Measurements from ENCODE around the gene HDGF. TPM values are rescaled to one million over a fixed set of nuclear protein-coding genes. Genes with fewer than 3 reads are reported as not detected.

HDGF gene
- total RNA-seq, 1 experiment from 2014 or later = 310 TPM

- H2BK15ac ChIP-seq (ENCODE audit: low read depth, low read length) = no peak overlapping the region
- H3T11ph ChIP-seq (ENCODE audit: low read length) = no peak overlapping the region
- peaks cover 2 to 7% (median 5%) of the 10 kb centered on the region in 3 experiments; a peak in 6 of 7 replicates for H3K36me3 Mint-ChIP-seq (ENCODE audit: insufficient read depth in 1 of 3, low read depth in 3 of 3)
- no peaks in the 10 kb centered on the region for H3K79me2 ChIP-seq (ENCODE audit: insufficient read depth, low read length)
- no peak overlapping the region for H3K23ac ChIP-seq (ENCODE audit: insufficient read length, low read depth, low read length)
- H3K4me2 ChIP-seq (ENCODE audit: insufficient read depth, insufficient read length, low read length) = peak overlapping the region; percentile 83
- no peak overlapping the region for H3K56ac ChIP-seq (ENCODE audit: insufficient read length, low read depth, low read length)
- no peak overlapping the region for H3K9ac ChIP-seq (ENCODE audit: extremely low read depth, insufficient read length, low read length)
- H3K14ac ChIP-seq (ENCODE audit: insufficient read depth, low read length) = peak overlapping the region; percentile 45; the same call in 1 of the 2 replicates
- no peaks in the 10 kb centered on the region for H3K9me3 ChIP-seq (ENCODE audit: control insufficient read depth, low read depth, low read length)
- WGBS (ENCODE audit: extremely low coverage, insufficient read length, low lambda C conversion rate) = no CpG with 5 or more reads among the region's 8 CpGs
- H2BK12ac ChIP-seq (ENCODE audit: insufficient read length, low read depth, low read length) = peak overlapping the region; percentile 25
- no peaks in the 10 kb centered on the region; a peak in 1 of 5 replicates for H3K9me3 Mint-ChIP-seq
- H3K27ac ChIP-seq (ENCODE audit: insufficient read length, low read depth, low read length) = no peak overlapping the region
- peak overlapping the region; percentile 94 to 99 (median 97) for H3K27ac Mint-ChIP-seq
- no peak overlapping the region for H2BK5ac ChIP-seq (ENCODE audit: insufficient read length, low read length)
- peak; percentile 74 for DNase-seq
- peaks cover 17% of the 10 kb centered on the region; the same call in 1 of the 2 replicates for H3K4me1 ChIP-seq (ENCODE audit: insufficient read depth, low read length)
- no peak overlapping the region for H4K91ac ChIP-seq (ENCODE audit: insufficient read length, low read depth, low read length)
- no peak overlapping the region for H2AFZ ChIP-seq (ENCODE audit: low read length)
- H3K18ac ChIP-seq (ENCODE audit: insufficient read length, low read depth, low read length) = peak overlapping the region; percentile 56
- peaks cover 3% of the 10 kb centered on the region; the same call in 1 of the 2 replicates for H3K27me3 ChIP-seq (ENCODE audit: insufficient read depth, low read length)
- no peak overlapping the region for H4K5ac ChIP-seq (ENCODE audit: insufficient read length, low read depth, low read length)
- H3K27me3 Mint-ChIP-seq (ENCODE audit: low read depth) = peaks cover 29% of the 10 kb centered on the region
- H2BK120ac ChIP-seq (ENCODE audit: low read depth, low read length, poor library complexity, severe bottlenecking) = no peak overlapping the region
- H3K4ac ChIP-seq (ENCODE audit: low read depth, low read length) = no peak overlapping the region
- H3K79me1 ChIP-seq (ENCODE audit: insufficient read depth, low read depth, low read length, poor library complexity, severe bottlenecking) = no peaks in the 10 kb centered on the region
- H4K20me1 ChIP-seq (ENCODE audit: control insufficient read depth, insufficient read depth, insufficient read length) = no peaks in the 10 kb centered on the region
- no peak for TF ChIP-seq CTCF (conservative IDR thresholded peaks at IDR 0.05)
- H3K4me1 Mint-ChIP-seq = peaks cover 77 to 80% of the 10 kb centered on the region in 2 experiments
- peaks cover 39% of the 10 kb centered on the region for H3K23me2 ChIP-seq (ENCODE audit: insufficient read length, low read depth, low read length, poor library complexity, severe bottlenecking)
- H3K4me3 Mint-ChIP-seq = peak overlapping the region; percentile 74 to 91
- no peak overlapping the region for H2AK5ac ChIP-seq (ENCODE audit: insufficient read length, low read length)
- H2BK20ac ChIP-seq (ENCODE audit: low read depth, low read length, poor library complexity, severe bottlenecking) = no peak overlapping the region
- no peak overlapping the region for H4K8ac ChIP-seq (replicated peaks; ENCODE audit: insufficient read length, low read depth, low read length)
Measured at GRCh38 chr1:156707417-156708217, 43.9 kb downstream of the HDGF start.
